NCI-H1930 (cell line): ENCODE data around the gene TFDP1.
"Not testable (repeated sequence)": the region's sequence is repeated elsewhere in the genome, so short reads cannot be mapped to it uniquely, and the experiment has no call there.

Source experiments
- DNase-seq, 2 experiments: peaks; one replicate each; lab custom pipeline; 2025; lab: John Stamatoyannopoulos, UW

TFDP1 gene

GRCh38 chr13:113618455-113618854, 33.9 kb downstream of the TFDP1 start:
- DNase-seq = no peak

DNA sequence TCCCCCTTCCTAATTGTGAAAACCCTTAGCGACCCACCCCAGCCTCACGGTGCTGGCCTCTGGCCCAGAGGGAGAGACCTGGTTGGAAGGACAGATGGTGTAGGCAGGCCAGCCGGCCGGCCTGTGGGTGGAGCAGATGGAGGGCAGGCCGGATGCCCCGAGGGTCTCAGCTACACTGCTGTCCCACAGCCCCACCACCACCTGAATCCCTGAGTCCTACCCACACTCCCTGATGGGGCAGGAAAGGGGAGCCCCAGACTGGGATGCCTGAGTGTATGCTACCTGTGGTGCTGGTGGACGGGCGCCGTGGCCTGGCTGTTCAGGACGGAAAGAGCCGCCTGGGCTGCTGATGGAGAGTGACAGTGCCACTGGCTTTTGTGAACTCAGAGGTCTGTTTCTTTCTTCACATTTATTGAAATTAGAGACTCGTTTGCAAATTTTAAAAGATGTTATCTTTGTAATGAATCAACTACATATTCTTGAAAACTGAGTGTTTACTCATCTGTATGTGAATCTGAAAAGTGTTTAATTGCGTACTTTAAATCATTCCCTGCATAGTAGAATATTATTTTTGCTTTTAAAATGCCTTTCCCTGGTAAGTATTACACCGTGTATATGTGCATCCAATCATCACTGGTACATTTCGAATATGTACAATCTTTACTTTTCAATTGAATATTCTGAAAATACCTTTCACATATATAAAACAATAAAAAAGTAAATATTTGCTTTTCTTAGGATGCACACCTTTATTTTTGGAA, 35.7 kb downstream of the TFDP1 start:
- DNase-seq = no peak

DNA sequence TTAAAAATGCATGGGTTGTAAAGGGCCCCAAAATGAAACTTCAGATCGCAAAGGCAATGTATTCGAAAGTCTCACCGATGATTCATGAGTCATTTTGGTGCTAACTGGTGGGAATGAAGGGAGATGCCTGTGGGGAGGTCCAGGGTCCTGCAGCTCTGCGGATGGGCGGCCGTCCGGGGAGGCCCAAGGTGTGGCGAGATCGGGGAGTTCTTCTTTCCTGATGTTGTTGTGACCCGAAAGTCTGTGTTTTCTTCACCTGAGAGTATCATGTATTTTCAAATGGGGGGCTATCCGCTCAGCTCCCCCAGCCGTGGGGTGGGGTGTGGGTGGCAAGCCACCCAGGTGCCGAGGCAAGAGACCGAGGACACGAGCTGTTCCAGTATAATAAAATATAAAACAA, 36.5 kb downstream of the TFDP1 start:
- DNase-seq = no peak

DNA sequence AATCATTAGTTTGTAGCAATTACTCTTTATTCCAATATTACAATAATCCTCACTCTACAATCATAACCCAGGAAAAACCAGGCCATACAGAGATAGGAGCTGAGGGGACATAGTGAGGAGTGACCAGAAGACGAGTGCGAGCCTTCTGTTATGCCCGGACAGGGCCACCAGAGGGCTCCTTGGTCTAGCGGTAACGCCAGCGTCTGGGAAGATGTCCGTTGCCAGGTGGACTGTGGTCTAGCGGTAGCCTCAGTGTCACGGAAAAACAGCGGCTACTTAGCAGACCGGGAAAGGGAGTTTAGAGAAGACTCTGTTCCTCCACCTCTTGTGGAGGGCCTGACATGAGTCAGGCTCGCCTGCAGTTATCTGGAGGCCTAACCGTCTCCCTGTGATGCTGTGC, 36.9 kb downstream of the TFDP1 start:
- DNase-seq = not testable (repeated sequence)

GRCh38 chr13:113621986-113622550, 37.5 kb downstream of the TFDP1 start:
- DNase-seq = not testable (repeated sequence)

GRCh38 chr13:113622791-113623490, 38.4 kb downstream of the TFDP1 start:
- DNase-seq = no peak

- DNase-seq = no peak
Observed at GRCh38 chr13:113623491-113624234, 39.1 kb downstream of the TFDP1 start.

DNA sequence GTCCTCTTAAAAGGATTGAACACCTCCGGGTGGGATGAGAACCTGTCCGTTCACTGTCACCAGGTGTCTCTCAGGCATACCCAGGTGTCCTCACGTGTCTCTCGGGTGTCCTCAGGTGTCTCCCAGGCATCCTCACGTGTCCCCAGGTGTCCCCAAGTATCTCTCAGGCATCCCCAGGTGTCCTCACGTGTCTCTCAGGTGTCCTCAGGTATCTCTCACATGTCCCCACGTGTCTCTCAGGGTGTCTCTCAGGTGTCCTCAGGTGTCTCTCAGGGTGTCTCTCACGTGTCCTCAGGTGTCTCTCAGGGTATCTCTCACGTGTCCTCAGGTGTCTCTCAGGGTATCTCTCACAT, 39.7 kb downstream of the TFDP1 start:
- no peak for DNase-seq

- not testable (repeated sequence) for DNase-seq
Observed at GRCh38 chr13:113624640-113625304, 40.2 kb downstream of the TFDP1 start.

DNA sequence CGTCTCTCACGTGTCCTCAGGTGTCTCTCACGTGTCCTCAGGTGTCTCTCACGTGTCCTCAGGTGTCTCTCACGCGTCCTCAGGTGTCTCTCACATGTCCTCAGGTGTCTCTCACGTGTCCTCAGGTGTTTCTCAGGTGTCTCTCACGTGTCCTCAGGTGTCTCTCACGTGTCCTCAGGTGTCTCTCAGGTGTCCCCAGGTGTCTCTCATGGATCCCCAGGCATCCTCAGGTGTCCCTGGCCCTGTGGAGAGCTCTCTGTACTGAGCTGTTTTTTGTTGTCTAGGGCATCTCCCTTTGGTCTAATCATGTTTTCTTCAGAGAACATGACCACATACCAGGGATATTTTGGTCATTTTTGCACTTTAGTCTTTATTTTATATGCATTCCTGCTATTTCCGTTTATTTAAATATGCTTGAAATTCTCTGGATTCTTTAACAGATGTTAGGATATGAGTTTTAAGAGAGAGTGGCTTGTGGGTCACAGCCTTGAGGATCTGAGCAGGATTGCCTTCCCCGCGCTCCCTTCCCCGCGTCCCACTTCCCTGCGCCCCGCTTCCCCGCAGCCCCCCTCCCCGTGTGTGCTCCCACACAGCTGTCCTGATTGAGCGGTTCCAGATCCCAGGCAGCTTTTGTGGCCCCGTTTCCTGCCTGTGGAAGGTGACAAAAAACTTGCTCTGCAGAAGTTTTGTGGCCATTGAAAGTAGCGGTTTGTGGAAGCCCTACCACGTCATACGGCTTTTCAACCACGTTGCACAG, 41.6 kb downstream of the TFDP1 start:
- no peak for DNase-seq

DNA sequence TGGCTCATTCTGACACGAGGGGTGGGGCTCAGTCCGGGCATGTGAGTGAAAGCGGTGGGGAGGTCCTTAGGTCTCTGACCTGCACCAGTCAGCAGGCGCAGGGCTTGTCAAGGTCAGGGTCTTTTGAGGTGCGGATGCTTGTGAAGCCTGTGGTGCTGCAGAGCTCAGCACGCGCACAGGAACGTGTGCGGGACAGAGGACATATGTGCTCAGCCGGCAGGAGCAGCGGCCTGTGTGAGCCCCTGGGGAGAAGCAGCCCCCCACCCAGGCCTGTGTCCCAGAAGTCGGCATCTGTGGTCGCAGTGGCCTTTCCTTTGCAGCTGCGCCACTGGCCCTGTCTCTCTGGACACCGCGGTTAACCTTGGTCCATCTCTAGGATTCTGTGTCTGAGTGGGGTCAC, 42.6 kb downstream of the TFDP1 start:
- no peak for DNase-seq

GRCh38 chr13:113628291-113629270, 44.0 kb downstream of the TFDP1 start:
- DNase-seq = no peak

DNA sequence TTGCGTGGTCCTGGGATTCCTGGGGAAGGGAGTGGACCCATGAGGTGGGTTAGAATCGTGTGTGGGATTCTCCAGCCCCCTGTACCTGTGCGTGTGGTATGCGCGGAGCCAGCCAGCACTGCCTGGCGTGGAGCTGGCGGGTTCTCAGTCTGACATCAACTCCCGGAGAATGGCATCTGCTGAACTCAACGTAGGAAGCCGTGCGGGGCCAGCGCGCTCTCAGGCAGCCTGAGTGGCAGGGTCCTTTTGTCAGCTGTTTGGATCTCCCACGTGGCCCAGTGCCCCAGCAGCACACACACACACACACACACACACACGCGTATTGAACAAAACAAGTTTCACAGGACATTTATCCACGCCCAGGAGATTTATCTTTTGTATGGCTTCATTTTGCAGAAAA, 45.3 kb downstream of the TFDP1 start:
- DNase-seq = no peak

GRCh38 chr13:113630296-113630695, 45.7 kb downstream of the TFDP1 start:
- no peak for DNase-seq

- no peak for DNase-seq
Observed at GRCh38 chr13:113630804-113631203, 46.3 kb downstream of the TFDP1 start.

DNA sequence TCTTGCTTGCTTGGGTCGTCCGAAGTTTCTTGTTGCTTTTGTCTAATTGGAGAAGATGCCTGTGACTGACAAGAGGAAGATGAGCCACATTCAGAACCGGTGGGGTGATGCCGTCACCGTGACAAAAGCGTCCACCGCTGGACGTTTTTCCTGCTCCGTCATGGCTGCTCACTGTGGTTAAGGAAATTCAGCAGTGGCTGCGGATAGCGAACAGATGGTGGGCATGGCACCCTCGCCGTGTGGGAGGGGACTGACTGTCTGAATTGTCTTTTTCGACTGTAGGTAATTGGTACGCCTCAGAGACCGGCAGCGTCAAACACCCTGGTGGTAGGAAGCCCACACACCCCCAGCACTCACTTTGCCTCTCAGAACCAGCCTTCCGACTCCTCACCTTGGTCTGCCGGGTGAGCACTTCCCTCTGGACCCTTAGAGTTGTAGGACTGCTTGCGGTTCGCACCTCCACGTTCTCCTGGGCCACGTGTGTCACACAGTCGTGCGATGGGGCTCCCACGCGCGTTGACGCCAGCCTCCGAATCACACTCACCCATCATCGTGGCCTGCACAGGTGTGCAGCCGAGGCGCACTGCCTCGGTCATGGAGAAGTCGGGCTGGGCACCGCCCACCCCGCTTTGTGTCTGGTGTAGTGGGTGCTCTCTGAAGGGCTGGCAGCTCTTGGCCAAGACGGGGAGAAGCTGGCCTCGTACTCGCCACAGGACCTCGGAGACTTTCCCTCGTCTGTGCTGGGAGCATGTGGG, 47.0 kb downstream of the TFDP1 start:
- DNase-seq = no peak

GRCh38 chr13:113632706-113633484, 48.3 kb downstream of the TFDP1 start:
- DNase-seq = no peak

- no peak for DNase-seq
Observed at GRCh38 chr13:113633485-113633873, 48.9 kb downstream of the TFDP1 start.
